ENCODE measurements around the gene ADD1. TPM values are rescaled to one million over a fixed set of nuclear protein-coding genes. Genes with fewer than 3 reads are reported as not detected.

The ADD1 gene
- total RNA-seq, 1 experiment from 2014 or later, result 125 TPM

- H3K4me1 Mint-ChIP-seq (ENCODE audit: low read depth, unreplicated experiment), result peaks cover 29% of the 10 kb centered on the region
- H3K36me3 Mint-ChIP-seq (ENCODE audit: insufficient read depth, unreplicated experiment), result no peaks in the 10 kb centered on the region
- H3K9me3 Mint-ChIP-seq (ENCODE audit: low read depth, unreplicated experiment), result no peaks in the 10 kb centered on the region
- BruUV-seq (replicated peaks), result no TSS peak
- no peaks in the 10 kb centered on the region for H3K27me3 Mint-ChIP-seq (ENCODE audit: unreplicated experiment)
- CTCF ChIA-PET, result no interaction called here
- DNase-seq, result no peak
- H3K4me3 Mint-ChIP-seq (ENCODE audit: low read depth, unreplicated experiment), result no peak overlapping the region
- H3K27ac Mint-ChIP-seq (ENCODE audit: unreplicated experiment), result no peak overlapping the region
- intact Hi-C loops (cut with micrococcal nuclease; ENCODE audit: unreplicated experiment), result no loop called here
- TF ChIP-seq CTCF (IDR thresholded peaks at IDR 0.05; ENCODE audit: unreplicated experiment), result no peak
These were observed 25.3 kb downstream of the ADD1 start for GRCh38 chr4:2868877-2869487.

GRCh38 chr4:2869659-2870058 is 26.0 kb downstream of the ADD1 start:
- Mint-ChIP-seq H3K4me3 (ENCODE audit: low read depth, unreplicated experiment) (no peak overlapping the region), H3K36me3 (ENCODE audit: insufficient read depth, unreplicated experiment) (no peaks in the 10 kb centered on the region), H3K9me3 (ENCODE audit: low read depth, unreplicated experiment) (no peaks in the 10 kb centered on the region), H3K4me1 (ENCODE audit: low read depth, unreplicated experiment) (peaks cover 27% of the 10 kb centered on the region), H3K27ac (ENCODE audit: unreplicated experiment) (no peak overlapping the region), H3K27me3 (ENCODE audit: unreplicated experiment) (no peaks in the 10 kb centered on the region)
- no TSS peak for BruUV-seq (replicated peaks)
- no peak for TF ChIP-seq CTCF (IDR thresholded peaks at IDR 0.05; ENCODE audit: unreplicated experiment)
- no peak for DNase-seq
- CTCF ChIA-PET, result no interaction called here
- intact Hi-C loops (cut with micrococcal nuclease; ENCODE audit: unreplicated experiment), result no loop called here

- peaks cover 22% of the 10 kb centered on the region for H3K4me1 Mint-ChIP-seq (ENCODE audit: low read depth, unreplicated experiment)
- no peak overlapping the region for H3K27ac Mint-ChIP-seq (ENCODE audit: unreplicated experiment)
- no peaks in the 10 kb centered on the region for H3K36me3 Mint-ChIP-seq (ENCODE audit: insufficient read depth, unreplicated experiment)
These were observed 26.4 kb downstream of the ADD1 start for GRCh38 chr4:2870082-2870481.

GRCh38 chr4:2871466-2871865 is 27.8 kb downstream of the ADD1 start:
- no peak overlapping the region for H3K27ac Mint-ChIP-seq (ENCODE audit: unreplicated experiment)
- H3K4me1 Mint-ChIP-seq (ENCODE audit: low read depth, unreplicated experiment), result peaks cover 18% of the 10 kb centered on the region
- TF ChIP-seq CTCF (IDR thresholded peaks at IDR 0.05; ENCODE audit: unreplicated experiment), result no peak
- intact Hi-C loops (cut with micrococcal nuclease; ENCODE audit: unreplicated experiment), result no loop called here
- H3K4me3 Mint-ChIP-seq (ENCODE audit: low read depth, unreplicated experiment), result no peak overlapping the region
- H3K9me3 Mint-ChIP-seq (ENCODE audit: low read depth, unreplicated experiment), result no peaks in the 10 kb centered on the region
- no TSS peak for BruUV-seq (replicated peaks)
- no peak for DNase-seq
- H3K27me3 Mint-ChIP-seq (ENCODE audit: unreplicated experiment), result no peaks in the 10 kb centered on the region
- CTCF ChIA-PET, result no interaction called here
- H3K36me3 Mint-ChIP-seq (ENCODE audit: insufficient read depth, unreplicated experiment), result no peaks in the 10 kb centered on the region

More at GRCh38 chr4:2870082-2870481, 26.4 kb downstream of the ADD1 start:
- no peak for TF ChIP-seq CTCF (IDR thresholded peaks at IDR 0.05; ENCODE audit: unreplicated experiment)
- H3K27me3 Mint-ChIP-seq (ENCODE audit: unreplicated experiment), result no peaks in the 10 kb centered on the region
- H3K9me3 Mint-ChIP-seq (ENCODE audit: low read depth, unreplicated experiment), result no peaks in the 10 kb centered on the region
- intact Hi-C loops (cut with micrococcal nuclease; ENCODE audit: unreplicated experiment), result no loop called here
- H3K4me3 Mint-ChIP-seq (ENCODE audit: low read depth, unreplicated experiment), result no peak overlapping the region
- no peak for DNase-seq
- no TSS peak for BruUV-seq (replicated peaks)
- CTCF ChIA-PET, result no interaction called here

Measured in Calu3 (cell line).